SK-MEL-5 (cell line): ENCODE data around the gene CTBS. TPM values are rescaled to one million over a fixed set of nuclear protein-coding genes. Genes with fewer than 3 reads are reported as not detected.
"Not testable (repeated sequence)": the region's sequence is repeated elsewhere in the genome, so short reads cannot be mapped to it uniquely, and the experiment has no call there.

ENCODE experiments used
- DNase-seq: peaks from one replicate; pipeline ENCODE4 v3.0.0-alpha.2; 2016; ENCODE audit warnings: low read depth, low spot score
- in situ Hi-C: cut with HindIII; loops from 2 replicates; pipeline ENCODE4 v1.10.0; 2016; ENCODE audit warnings: low sequenced_read_pairs, high pct_unique_total_duplicates, low pct_unique_long_range_greater_than_20kb
- total RNA-seq: library from RNA; depleted of rRNA; stranded (reverse); fragments of >200 nt; shearing (Covaris generic); gene quantifications from 2 replicates; pipeline ENCODE4 v1.2.3, GENCODE V29; 2014

The CTBS gene
- total RNA-seq, 1 experiment from 2014 or later, result 13.6 TPM

DNA sequence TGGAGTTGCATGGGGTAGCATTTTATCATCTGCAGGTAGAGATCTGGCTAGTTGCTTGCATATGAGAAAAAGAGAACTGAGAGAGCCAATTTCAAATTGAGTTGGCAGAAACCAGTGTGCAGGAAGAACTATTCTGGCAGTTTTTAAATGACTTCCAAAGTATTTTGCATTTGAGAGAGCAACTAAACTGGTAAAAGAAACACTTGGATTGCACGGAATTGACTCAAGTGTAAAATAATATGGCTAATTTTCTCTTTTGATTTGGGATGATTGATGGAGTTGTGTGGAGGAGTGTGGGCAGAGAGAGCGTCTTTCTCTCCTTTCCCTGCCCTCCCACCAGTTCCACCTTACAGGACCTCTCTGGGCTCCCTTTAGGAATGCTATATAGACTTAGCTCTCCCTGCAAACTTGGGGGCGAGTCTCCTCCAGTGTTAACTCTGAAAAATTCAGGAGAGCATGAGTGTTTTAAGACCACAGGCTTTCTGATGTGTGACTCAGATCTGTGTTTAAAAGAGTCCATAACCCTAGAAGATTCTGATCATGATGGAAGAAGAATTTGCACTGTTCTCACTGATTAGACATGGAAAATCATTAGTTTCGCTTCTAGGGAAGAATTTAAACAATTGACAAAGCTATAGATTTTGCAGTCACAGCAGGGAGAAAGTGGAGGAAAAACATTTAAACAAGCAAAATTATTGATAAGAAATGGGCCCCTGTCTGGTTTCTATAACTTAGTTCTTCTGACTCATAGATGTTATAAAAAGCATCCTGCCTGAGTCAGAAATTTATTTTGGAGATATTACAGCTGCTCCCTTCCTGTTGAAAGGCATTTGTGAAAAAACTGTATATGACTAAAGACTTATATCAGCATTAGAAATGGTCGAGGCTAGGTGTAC, 24.9 kb upstream of the CTBS start:
- no peak for DNase-seq
- in situ Hi-C loops, result no loop called here

DNA sequence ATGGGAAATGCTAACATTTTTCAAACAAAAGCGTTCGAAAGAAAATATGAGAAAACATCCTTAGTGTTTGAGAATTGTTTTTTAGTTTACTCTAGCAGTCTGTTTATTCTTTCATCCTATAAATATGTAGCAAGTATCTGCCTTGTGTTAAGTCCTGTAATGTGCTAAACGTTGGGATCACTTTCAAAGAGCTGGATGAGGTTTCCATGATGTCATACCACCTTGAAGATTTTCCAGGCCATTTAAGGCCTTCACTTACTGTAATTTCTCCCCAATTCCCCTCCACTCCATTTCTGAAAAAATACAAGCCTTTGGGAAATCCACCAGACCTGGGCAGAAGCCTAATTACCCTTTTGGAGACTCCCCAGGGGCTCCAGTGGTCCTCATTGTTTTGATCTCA, 24.2 kb upstream of the CTBS start:
- no peak for DNase-seq
- in situ Hi-C loops, result no loop called here

DNA sequence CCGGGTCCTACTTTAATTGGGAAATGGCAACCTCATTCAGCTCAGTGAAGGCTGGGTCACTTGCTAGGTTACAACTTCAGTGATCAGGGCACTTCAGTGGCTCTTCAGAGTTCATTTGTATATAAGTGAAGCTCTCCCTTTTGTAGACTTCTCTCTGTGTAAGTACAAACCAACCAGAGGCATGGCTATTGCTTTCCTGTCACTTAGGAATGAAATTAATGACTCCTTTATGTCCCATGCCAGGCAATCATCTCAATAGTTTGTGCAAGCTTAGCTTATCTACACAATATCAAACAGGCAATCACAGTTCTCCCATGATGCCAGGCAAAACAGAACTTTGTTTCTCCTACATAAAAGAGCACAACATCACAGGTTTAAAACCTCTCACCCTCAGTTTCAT, 22.8 kb upstream of the CTBS start:
- in situ Hi-C loops, result no loop called here
- DNase-seq, result no peak

DNA sequence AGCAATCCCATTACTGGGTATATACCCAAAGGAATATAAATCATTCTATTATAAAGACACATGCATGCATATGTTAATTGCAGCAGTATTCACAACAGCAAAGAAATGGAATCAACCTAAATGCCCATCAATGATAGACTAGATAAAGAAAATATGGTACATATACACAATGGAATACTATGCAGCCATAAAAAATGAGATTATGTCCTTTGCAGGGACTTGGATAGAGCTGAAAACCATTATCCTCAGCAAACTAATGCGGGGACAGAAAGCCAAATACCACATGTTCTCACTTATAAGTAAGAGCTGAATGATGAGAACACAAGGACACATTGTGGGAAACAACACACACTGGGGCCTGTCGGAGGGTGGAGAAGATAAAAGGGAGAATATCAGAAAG, 20.7 kb upstream of the CTBS start:
- in situ Hi-C loops, DNase-seq: not testable (repeated sequence)

DNA sequence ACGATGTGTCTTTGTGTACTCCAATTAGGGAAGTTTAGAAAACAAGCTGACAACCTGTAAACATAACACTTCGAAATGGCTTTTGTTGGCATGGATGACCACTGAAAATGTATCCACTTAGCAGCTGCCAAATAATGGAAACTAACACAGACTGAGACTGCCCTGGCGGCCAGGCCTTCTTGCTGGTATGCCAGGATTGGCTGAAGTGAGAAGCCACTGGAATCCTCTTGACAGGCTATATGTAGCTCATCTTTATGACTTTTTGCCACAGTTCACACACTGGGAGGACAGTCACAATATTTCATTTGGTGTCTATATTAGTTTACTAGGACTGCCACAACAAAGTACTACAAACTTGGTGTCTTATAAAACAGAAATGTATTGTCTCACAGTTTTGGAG, 12.9 kb upstream of the CTBS start:
- in situ Hi-C loops, result no loop called here
- no peak for DNase-seq

DNA sequence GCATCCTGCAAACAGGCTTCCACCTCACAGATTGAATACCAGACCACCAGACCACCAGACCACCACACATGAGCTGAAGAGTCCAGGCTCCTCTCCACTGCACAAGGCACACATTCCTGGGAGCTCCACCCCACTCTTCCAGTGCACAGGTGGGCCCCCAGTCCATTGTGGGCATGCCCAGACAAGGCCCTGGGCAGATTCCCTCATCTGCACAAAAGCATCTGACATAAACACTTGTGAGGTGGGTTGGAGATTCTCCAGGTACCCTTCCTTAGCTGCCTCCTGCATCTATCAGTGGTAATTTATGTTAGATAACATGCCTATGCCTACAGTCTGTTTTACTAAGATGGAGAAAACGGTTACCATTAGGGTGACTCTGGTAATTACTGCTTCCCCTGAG, 11.6 kb upstream of the CTBS start:
- in situ Hi-C loops, result no loop called here
- no peak for DNase-seq

DNA sequence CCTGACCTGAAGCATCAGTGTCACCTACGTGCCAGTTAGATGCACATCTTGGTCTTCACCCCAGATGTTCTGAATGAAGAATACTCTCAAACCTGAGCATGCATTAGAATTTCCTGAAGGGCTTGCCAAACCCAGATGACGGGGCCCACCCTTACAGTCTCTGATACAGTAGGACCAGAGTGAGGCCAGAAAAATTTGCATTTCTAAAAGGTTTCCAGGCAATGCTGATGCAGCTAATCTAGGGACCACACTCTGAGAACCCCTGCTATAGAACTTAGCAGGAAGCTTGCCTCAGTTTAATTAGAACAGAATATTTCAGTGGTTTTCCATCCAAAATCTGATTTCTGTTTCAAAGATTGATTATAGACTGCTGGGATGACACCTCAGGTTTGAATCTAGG, 9.9 kb upstream of the CTBS start:
- in situ Hi-C loops, result no loop called here
- DNase-seq, result no peak

DNA sequence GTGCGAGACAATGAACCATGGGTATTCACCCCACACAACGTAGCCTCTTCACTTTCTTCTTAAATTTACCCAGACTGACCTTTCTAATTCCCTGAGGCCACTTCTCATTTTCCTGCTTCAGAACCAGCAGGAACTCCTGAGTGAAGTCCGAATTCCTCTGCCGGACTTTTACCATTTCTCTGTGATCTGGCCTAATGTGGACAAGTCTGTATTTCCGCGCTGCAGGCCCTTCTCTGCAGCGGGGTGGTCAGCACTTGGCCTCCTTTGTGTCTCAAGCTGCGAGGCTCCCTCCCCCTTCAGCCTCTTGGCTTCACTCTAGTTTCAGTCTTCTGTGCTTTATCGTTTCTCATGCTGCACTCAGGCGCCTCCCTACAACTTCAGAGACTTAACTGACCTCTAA, 9.4 kb upstream of the CTBS start:
- DNase-seq, result peak; percentile 20
- in situ Hi-C loops, result no loop called here

DNA sequence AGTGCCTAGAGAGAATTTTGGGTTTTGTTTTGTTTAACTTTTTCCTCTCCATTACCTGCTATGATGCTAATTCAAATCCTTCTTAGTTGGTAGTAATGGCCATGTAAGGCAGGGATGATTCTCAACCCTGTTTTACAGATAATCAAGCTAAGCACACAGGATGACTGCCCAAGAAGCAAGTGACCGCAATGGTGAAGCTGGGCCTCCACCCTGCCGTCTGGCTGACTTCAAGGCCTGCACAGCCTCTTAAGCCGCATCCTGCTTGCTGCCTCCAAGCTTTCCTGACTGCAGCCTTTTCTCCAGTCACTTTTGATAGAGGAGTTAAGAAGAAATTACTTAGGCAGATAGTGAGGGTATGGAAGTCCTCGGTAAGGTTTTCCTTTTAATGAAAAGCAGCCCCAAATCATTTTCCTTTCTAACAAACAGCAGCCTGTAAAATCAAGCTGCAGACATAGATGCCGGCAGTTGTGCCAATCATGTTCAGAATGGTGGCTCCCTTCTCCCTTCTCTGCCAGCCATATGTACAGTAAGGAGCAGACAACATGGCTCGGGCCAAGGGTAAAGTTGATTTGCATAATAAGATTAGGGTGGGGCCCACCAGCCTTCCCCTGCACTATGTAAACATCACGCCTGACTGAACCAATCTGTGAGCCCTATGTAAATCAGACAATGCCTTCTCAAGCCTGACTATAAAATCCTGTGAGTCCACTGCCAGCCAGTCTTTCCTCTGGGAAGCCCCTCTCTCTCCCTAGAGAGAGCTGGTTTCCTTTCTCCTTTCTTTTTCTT, 8.8 kb upstream of the CTBS start:
- DNase-seq, result peak; percentile 67
- in situ Hi-C loops, result no loop called here

DNA sequence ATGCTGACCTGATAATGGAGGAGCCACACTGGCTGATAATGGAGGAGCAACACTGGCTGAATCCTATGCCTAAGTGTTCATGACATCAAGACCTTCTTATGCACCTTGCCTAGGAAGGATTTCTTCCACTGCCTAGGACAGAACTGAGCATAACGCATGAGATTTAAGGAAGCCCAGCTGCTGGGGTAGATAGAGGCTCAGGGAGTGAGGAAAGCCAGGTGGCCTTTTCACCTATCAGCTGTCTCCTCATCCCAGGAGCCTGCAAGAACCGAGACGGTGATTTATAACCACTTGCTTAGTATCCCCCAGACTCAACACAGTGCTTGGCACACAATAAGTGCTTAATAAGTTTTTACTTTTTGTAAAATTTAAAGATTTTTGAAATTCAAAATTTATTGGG, 7.4 kb upstream of the CTBS start:
- in situ Hi-C loops, result no loop called here
- DNase-seq, result no peak

DNA sequence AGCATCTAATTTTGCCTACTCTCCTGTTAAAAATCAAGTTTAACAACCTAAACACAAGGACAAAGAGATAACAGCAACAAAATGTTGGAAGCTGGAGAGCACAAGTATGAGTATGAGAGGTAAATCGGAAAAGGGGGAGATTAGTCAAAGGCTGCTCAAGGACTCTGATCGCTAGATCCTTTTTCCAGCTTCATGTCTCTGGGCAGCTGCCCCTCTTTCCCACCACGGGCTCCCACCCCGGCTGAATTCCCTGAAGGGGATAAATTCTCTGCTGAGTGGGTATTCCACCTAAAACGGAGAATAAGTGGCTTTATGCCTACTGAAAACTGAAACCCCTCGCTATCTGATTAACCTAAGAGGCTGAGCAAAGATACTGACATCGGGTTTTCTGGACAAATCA, 696 bp upstream of the CTBS start:
- in situ Hi-C loops, result no loop called here
- no peak for DNase-seq

DNA sequence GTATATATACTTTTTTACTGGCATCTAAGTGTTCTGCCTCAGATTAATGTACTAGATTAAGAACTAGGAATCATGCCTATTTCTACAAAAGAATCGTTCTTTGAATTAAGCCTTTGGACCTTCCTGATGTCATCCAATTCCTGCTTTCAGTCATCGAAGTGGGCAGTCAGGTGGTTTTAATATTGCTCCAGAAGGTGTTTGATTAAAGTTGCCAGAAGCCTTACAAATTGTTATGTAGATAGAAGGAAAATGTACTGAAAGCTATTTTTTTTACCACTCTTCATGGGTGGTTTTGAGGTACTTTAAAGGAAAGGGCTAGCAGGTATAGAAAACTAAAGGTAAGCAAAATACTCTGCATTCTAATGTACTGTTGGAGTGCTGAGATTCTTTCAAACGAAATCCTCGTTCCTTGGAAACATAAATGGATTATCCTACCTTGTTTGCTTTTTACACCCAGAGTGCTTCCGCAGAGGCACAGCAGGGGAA, 716 bp downstream of the CTBS start:
- DNase-seq, result no peak
- in situ Hi-C loops, result no loop called here

DNA sequence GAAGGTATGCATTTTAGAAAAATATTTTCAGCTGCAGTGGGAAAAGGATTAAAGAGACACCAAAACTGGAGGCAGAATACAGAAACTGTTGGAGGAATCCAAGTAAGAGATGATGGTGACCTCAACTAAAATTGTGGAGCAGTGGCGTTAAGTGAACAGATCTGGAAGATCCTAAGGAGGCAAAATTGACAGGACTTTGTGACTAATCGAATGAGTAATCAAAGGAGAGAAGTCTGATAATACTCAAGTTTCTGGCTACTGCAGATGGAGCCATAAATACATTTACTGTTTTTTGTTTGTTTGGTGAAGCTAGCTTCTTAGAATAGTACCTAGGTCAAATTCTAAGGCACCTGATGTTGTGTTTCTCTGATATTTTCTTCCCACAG, 3.1 kb downstream of the CTBS start:
- DNase-seq, result no peak
- in situ Hi-C loops, result no loop called here

DNA sequence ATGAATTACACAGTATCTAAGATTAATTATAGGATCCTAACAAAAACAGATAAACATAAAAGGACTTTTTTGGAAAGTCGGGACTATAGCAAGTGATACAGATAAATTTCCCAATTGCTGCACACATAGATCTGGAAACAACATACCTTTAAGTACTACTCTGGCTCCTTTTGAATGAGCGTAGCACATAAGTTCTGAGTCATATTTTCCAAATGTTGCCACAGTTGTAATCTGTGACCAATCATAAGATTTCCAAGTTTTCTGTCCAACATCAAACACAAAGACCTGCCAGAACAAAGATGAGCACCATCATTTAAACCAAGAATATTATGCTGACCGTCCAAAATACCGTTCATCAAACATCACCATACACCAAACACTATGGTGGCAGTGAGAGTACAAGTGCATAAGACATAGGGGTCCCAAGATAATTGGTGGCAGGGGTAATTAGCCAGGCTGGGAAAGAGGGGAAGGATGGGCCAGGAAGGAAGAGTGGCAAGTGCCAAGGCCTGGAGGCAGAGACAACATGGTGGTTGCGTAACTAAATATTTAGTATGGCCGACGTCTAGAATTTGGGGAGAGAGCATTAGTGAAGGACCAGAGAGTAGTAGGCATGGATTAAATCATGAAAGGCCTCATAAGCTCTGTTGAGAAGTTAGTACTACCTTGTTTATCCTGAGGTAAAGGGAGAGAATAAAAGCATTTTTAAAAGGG, 3.6 kb downstream of the CTBS start:
- no peak for DNase-seq
- in situ Hi-C loops, result no loop called here

DNA sequence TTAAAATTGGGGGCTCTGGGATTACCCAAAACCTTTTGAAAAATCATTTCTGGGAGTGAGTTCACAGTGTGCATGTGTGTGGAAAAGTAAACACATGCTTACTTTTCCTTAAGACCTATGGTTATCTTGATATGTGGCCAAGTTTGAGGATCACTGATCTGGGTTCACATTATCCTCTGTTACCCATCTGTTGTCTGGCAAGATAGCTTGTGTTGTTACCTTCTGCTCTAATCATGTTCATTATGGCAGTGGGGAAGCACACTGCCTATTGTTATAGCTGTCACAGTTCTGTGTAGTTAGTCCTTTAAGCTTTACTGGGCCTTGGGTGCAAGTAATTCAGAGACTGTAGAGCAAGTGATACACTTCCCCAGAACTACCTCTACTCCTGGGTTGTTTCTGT, 5.0 kb downstream of the CTBS start:
- DNase-seq, result no peak
- in situ Hi-C loops, result no loop called here

DNA sequence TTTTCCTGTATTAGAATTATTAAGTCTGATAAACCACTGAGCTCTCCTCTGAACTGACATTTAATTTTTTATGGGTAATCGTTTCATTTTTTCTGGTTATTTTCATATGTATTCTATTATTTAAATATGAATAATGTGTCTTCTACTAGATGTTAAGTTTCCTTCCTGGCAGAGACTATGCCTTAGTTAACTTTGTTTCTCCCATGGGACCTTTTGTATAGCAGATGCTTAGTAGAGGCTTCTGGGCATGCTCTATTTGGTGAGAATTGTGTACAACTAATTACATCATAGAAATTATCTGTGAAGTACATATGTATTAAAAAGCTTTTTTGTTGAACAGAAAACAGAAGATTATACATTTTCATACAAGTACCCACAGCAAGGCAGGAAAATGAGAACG, 23.4 kb downstream of the CTBS start:
- in situ Hi-C loops, result no loop called here
- DNase-seq, result peak; percentile 4

DNA sequence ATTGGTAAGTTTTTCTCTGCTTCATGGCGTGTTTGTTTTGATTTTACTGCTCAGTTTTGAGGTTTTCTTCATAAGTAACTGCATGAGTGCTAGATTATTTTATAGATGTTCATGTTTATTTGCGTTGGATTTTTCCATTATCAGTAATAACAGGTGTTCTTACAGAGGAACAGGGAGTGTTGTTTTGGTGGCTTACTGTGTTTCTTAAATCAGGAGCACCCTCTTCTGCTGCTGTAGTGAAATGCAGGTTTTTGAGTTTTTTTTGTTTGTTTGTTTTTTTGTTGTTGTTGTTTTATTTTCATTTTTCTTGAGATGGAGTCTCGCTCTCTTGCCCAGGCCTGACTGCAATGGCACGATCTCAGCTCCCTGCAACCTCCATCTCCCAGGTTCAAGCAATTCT, 32.6 kb downstream of the CTBS start:
- DNase-seq, result peak; percentile 18

DNA sequence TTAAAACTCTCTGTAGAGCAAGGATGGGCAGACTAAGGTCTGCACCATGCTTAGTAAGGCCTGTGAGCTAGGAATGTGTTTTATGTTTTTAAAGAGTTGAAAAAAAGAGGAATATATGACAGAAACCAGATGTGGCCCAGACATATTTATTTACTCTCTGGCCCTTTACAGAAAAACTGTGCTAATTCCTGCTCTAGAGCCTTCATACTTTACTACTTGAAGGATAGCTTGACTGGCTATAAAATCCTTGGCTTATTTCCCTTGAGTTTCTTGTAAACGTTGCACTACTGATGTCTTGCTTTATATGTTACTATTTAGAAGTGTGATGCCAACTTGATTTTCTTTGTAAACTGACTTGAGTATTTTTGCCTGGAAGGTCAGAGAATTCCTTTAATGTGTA, 33.5 kb downstream of the CTBS start:
- DNase-seq, result no peak
- in situ Hi-C loops, result no loop called here

More for the DNA sequence above, 32.6 kb downstream of the CTBS start:
- in situ Hi-C loops, result no loop called here
